Fibroblast of lung (primary cell): ENCODE results near the gene WDR88.
"Not testable (repeated sequence)": the region's sequence is repeated elsewhere in the genome, so short reads cannot be mapped to it uniquely, and the experiment has no call there.

Experiments
- EZH2 ChIP-seq: IDR thresholded peaks from 2 replicates; pipeline ENCODE4 v1.5.1; 2012; ENCODE audit warnings: low read length, control low read depth, mild to moderate bottlenecking; ENCODE audit errors: missing control alignments
- TF ChIP-seq, protein P1 (sequence below), 2 donors: IDR thresholded peaks in 1 of 2; conservative IDR thresholded peaks in 1 of 2; 1 replicate in 1 of 2; 2 replicates in 1 of 2; pipeline ENCODE4 v1.5.1; 2011 to 2012; ENCODE audit warnings: low read length in 2 of 2, control low read depth in 1 of 2, inconsistent platforms in 1 of 2, low read depth in 1 of 2, mild to moderate bottlenecking in 1 of 2

DNA sequence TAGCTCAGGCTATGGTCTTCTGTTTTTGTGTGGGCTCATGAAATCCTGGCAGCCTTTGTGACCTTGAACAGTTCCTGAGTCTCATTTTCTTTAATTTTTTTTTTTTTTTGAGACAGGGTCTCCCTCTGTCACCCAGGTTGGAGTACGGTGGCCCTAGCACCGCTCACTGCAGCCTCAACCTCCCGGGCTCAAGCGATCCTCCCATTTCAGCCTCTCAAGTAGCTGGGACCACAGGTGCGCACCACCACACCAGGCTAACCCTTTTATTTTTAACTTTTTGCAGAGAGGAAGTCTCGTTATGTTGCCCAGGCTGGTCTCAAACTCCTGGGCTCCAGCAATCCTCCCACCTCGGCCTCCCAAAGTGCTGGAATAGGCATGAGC lies 77.9 kb downstream of the WDR88 start:
- TF ChIP-seq EZH2, result not testable (repeated sequence)
- TF ChIP-seq, protein P1, sequence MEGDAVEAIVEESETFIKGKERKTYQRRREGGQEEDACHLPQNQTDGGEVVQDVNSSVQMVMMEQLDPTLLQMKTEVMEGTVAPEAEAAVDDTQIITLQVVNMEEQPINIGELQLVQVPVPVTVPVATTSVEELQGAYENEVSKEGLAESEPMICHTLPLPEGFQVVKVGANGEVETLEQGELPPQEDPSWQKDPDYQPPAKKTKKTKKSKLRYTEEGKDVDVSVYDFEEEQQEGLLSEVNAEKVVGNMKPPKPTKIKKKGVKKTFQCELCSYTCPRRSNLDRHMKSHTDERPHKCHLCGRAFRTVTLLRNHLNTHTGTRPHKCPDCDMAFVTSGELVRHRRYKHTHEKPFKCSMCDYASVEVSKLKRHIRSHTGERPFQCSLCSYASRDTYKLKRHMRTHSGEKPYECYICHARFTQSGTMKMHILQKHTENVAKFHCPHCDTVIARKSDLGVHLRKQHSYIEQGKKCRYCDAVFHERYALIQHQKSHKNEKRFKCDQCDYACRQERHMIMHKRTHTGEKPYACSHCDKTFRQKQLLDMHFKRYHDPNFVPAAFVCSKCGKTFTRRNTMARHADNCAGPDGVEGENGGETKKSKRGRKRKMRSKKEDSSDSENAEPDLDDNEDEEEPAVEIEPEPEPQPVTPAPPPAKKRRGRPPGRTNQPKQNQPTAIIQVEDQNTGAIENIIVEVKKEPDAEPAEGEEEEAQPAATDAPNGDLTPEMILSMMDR (conservative IDR thresholded peaks at IDR 0.05 in 1 of 2, IDR thresholded peaks at IDR 0.05 in 1 of 2; ENCODE audit: low read depth in 1 of 2, low read length in 2 of 2), result not testable (repeated sequence)
